GM10248 (cell line): ENCODE results near the gene PCDHAC1.
"Not testable (repeated sequence)": the region's sequence is repeated elsewhere in the genome, so short reads cannot be mapped to it uniquely, and the experiment has no call there.

Experiments used
- CTCF ChIA-PET: fragments of 300-600 bp; sonication (Branson Sonifier 250); formaldehyde crosslinking; extraction: SDS; loops from one replicate; lab custom pipeline; 2021; ENCODE audit warnings: antibody characterized with exemption; lab: Yijun Ruan, JAX
- POLR2A ChIA-PET: fragments of 350-650 bp; sonication (Branson Sonifier 250); formaldehyde crosslinking; extraction: SDS; loops from one replicate; lab custom pipeline; 2020; ENCODE audit warnings: antibody characterized with exemption; lab: Yijun Ruan, JAX
- DNase-seq: peaks from one replicate; pipeline ENCODE4 v3.0.0; 2012; ENCODE audit errors: extremely low spot score
- TF ChIP-seq, protein P1 (sequence below): IDR thresholded peaks from 2 replicates; pipeline ENCODE4 v1.5.1; 2012; ENCODE audit warnings: mild to moderate bottlenecking, low read depth; ENCODE audit errors: extremely low read depth, missing control alignments, control extremely low read depth

PCDHAC1 gene, protein sequence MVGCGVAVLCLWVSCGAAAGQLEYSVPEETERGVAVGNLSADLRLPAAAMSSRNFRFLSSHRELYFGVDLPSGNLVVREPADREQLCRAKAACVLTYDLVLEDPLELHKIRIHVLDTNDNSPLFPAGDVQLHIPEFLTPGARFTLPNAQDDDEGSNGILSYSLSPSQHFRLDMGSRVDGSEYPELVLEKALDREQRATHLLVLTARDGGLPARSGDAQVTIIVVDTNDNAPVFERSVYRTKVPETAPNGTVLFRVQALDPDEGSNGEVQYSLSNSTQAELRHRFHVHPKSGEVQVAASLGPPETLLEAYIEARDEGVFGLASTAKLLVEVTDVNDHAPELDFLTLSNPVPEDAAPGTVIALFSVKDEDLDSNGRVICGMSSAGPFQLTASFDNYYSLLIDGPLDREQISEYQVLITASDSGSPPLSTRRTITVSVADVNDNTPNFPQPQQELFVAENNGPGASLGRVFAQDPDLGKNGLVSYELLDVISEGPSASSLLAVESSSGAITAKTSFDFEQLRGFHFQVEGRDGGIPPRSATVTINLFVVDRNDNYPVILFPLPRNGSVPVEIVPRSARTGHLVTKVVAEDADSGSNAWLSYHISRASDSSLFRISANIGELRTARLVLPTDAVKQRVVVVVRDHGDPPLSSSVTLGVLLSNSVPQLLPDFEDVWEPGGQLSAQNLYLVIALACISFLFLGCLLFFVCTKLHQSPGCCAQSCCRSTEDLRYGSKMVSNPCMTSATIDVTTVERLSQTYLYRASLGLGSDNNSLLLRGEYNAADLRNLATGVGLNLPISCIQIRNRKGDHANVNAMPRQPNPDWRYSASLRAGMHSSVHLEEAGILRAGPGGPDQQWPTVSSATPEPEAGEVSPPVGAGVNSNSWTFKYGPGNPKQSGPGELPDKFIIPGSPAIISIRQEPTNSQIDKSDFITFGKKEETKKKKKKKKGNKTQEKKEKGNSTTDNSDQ

DNA sequence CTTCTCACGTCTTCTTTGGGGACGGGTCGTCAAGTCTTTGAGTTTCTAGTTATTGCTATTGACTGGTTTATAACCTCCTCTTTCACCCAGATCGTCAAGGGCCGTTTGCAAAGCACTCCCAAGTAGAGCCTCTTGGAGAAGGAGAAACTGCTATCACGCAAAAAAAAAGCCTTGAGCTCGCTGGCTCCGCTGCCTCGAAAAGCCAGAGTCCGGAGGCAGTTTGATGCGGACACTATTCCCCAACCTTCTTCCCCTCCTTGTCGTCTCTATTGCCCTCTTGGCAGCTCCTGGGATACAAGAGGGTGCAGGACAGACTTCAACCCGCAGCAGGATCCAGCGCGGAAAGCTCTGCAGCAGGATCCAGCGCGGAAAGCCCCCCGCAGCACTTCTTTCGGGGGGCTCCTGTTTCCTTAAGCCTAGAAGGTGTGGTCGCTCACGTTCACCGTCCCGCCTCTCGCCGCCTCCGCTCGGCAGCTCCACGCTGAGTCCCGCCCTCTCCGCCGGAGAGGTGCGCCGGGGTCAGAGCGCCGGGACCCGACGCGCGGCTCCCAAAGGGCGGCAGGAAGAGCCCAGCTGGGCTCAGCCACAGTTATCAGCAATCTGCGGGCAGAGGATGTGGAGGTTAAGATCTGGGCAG lies at the start of gene PCDHAC1:
Gene PCDHAC1 (plus strand): TSS at position 494 of the 637 bp plus-strand sequence. CDS start 594 bp downstream, outside the sequence.
- POLR2A ChIA-PET, result no interaction called here
- DNase-seq, result no peak
- CTCF ChIA-PET, result no interaction called here
- TF ChIP-seq, protein P1, sequence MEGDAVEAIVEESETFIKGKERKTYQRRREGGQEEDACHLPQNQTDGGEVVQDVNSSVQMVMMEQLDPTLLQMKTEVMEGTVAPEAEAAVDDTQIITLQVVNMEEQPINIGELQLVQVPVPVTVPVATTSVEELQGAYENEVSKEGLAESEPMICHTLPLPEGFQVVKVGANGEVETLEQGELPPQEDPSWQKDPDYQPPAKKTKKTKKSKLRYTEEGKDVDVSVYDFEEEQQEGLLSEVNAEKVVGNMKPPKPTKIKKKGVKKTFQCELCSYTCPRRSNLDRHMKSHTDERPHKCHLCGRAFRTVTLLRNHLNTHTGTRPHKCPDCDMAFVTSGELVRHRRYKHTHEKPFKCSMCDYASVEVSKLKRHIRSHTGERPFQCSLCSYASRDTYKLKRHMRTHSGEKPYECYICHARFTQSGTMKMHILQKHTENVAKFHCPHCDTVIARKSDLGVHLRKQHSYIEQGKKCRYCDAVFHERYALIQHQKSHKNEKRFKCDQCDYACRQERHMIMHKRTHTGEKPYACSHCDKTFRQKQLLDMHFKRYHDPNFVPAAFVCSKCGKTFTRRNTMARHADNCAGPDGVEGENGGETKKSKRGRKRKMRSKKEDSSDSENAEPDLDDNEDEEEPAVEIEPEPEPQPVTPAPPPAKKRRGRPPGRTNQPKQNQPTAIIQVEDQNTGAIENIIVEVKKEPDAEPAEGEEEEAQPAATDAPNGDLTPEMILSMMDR, result no peak

DNA sequence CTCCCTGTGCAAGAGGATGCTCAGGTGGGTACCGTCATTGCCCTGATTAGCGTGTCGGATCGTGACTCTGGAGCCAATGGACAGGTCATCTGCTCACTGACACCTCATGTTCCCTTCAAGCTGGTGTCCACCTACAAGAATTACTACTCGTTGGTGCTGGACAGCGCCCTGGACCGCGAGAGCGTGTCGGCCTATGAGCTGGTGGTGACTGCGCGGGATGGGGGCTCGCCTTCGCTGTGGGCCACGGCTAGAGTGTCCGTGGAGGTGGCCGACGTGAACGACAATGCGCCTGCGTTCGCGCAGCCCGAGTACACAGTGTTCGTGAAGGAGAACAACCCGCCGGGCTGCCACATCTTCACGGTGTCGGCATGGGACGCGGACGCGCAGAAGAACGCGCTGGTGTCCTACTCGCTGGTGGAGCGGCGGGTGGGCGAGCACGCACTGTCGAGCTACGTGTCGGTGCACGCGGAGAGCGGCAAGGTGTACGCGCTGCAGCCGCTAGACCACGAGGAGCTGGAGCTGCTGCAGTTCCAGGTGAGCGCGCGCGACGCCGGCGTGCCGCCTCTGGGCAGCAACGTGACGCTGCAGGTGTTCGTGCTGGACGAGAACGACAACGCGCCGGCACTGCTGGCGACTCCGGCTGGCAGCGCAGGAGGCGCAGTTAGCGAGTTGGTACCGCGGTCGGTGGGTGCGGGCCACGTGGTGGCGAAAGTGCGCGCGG lies 49.4 kb upstream of the PCDHAC1 start:
- DNase-seq, POLR2A ChIA-PET, CTCF ChIA-PET: not testable (repeated sequence)

DNA sequence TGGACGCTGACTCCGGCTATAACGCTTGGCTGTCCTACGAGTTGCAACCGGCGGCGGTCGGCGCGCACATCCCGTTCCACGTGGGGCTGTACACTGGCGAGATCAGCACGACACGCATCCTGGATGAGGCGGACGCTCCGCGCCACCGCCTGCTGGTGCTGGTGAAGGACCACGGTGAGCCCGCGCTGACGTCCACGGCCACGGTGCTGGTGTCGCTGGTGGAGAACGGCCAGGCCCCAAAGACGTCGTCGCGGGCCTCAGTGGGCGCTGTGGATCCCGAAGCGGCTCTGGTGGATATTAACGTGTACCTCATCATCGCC lies 48.9 kb upstream of the PCDHAC1 start:
- TF ChIP-seq, protein P1, result no peak
- ChIA-PET POLR2A (no interaction called here), CTCF (no interaction called here)
- DNase-seq, result no peak

DNA sequence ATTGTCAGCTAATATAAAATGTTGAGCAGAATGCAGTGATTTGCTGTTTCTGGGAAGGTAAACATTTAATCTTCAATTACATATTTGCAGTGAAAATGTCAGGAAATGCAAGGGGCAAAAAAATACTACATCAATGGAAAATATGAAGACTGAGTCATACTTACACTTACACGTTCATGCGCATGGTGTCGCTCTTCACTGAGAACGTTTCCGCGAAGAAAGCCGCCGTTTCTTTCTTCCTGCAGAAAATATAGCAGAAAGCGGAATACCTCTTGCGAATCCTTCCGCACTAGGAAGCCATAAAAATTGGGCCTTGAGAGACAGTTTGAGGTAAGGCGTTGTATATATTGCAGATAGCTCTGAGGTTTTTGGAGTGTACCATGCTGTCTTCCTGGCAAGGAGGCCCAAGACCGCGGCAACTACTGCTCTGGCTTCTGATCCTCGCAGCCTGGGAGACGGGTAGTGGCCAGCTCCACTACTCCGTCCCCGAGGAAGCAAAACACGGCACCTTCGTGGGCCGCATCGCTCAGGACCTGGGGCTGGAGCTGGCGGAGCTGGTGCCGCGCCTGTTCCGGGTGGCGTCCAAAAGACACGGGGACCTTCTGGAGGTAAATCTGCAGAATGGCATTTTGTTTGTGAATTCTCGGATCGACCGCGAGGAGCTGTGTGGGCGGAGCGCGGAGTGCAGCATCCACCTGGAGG lies 44.1 kb upstream of the PCDHAC1 start, which contains the start of gene PCDHA13:
Gene PCDHA13 (plus strand): TSS at position 236 of the 702 bp plus-strand sequence. CDS start 145 bp downstream, at position 381.
- ChIA-PET CTCF (no interaction called here), POLR2A (no interaction called here)
- TF ChIP-seq, protein P1, result no peak
- no peak for DNase-seq

DNA sequence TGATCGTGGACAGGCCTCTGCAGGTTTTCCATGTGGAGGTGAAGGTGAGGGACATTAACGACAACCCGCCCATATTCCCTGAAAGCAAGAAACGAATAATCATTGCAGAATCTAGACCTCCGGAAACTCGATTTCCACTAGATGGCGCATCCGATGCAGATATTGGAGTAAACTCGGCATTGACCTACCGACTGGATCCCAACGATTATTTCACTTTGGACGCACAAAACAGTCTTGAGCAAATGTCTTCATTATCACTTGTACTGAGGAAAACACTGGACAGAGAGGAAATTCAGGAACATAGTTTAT lies 43.6 kb upstream of the PCDHAC1 start:
- no peak for DNase-seq
- ChIA-PET CTCF (no interaction called here), POLR2A (no interaction called here)
- TF ChIP-seq, protein P1, result no peak

- TF ChIP-seq, protein P1, result no peak
- POLR2A ChIA-PET, result no interaction called here
- DNase-seq, result no peak
- CTCF ChIA-PET, result no interaction called here
These were observed 42.7 kb upstream of the PCDHAC1 start for GRCh38 chr5:140883373-140883772.
